ENCODE data around the gene SORT1. TPM values are rescaled to one million over a fixed set of nuclear protein-coding genes. Genes with fewer than 3 reads are reported as not detected.

SORT1 gene
- total RNA-seq, 2 donors from 2014 or later: 0.66 to 0.78 TPM

- Mint-ChIP-seq H3K27ac (no peak overlapping the region), H3K9me3 (no peaks in the 10 kb centered on the region), H3K36me3 (ENCODE audit: low read depth) (no peaks in the 10 kb centered on the region), H3K4me1 (peaks cover 5% of the 10 kb centered on the region), H3K27me3 (no peaks in the 10 kb centered on the region), H3K4me3 (no peak overlapping the region)
- no peak for ATAC-seq (replicated peaks)
Observed at GRCh38 chr1:109279615-109280278, 118.0 kb downstream of the SORT1 start.

GRCh38 chr1:109277434-109278204, 120.1 kb downstream of the SORT1 start:
- H3K27ac Mint-ChIP-seq: no peak overlapping the region
- H3K4me3 Mint-ChIP-seq: no peak overlapping the region
- no peaks in the 10 kb centered on the region for H3K9me3 Mint-ChIP-seq
- ATAC-seq (replicated peaks): peak; percentile 82
- no peaks in the 10 kb centered on the region for H3K27me3 Mint-ChIP-seq
- no peaks in the 10 kb centered on the region for H3K4me1 Mint-ChIP-seq
- H3K36me3 Mint-ChIP-seq (ENCODE audit: low read depth): no peaks in the 10 kb centered on the region

- no peaks in the 10 kb centered on the region for H3K4me1 Mint-ChIP-seq
- H3K27me3 Mint-ChIP-seq: no peaks in the 10 kb centered on the region
- H3K36me3 Mint-ChIP-seq (ENCODE audit: low read depth): no peaks in the 10 kb centered on the region
- no peak overlapping the region for H3K4me3 Mint-ChIP-seq
- H3K9me3 Mint-ChIP-seq: no peaks in the 10 kb centered on the region
- H3K27ac Mint-ChIP-seq: no peak overlapping the region
- no peak for ATAC-seq (replicated peaks)
Observed at GRCh38 chr1:109275706-109276345, 121.9 kb downstream of the SORT1 start.

GRCh38 chr1:109274533-109275476, 122.9 kb downstream of the SORT1 start:
- Mint-ChIP-seq H3K36me3 (ENCODE audit: low read depth) (no peaks in the 10 kb centered on the region), H3K4me3 (no peak overlapping the region), H3K9me3 (no peaks in the 10 kb centered on the region), H3K27ac (no peak overlapping the region), H3K4me1 (no peaks in the 10 kb centered on the region), H3K27me3 (no peaks in the 10 kb centered on the region)
- no peak for ATAC-seq (replicated peaks)

GRCh38 chr1:109273570-109274288, 124.0 kb downstream of the SORT1 start:
- Mint-ChIP-seq H3K4me3 (no peak overlapping the region), H3K4me1 (no peaks in the 10 kb centered on the region), H3K9me3 (no peaks in the 10 kb centered on the region), H3K27ac (no peak overlapping the region), H3K36me3 (ENCODE audit: low read depth) (no peaks in the 10 kb centered on the region), H3K27me3 (no peaks in the 10 kb centered on the region)
- no peak for ATAC-seq (replicated peaks)

DNA sequence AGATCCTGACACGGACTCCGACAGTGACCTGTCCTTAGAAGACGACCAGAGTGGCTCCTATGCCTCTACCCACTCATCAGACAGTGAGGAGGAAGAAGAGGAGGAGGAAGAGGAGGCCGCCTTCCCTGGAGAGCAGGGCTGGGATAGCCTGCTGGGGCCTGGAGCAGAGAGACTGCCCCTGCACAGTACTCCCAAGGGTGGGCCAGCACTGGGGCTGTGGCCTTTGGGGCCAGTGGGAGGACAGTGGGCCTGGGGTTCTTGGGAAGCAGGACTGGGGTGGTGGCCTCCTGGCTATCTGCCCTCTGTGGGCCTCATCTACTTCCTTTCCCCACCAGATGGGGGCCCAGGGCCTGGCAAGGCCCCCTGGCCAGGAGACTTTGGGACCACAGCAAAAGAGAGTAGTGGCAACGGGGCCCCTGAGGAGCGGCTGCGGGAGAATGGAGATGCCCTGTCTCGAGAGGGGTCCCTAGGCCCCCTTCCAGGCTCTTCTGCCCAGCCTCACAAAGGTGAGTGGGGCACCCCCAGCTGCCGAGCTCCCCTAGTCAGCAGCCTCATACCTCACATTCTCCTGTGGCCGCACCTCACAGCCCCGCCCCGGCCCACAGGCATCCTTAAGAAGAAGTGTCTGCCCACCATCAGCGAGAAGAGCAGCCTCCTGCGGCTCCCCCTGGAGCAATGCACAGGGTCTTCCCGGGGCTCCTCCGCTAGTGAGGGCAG, 124.7 kb downstream of the SORT1 start:
- Mint-ChIP-seq H3K4me1 (no peaks in the 10 kb centered on the region), H3K36me3 (ENCODE audit: low read depth) (no peaks in the 10 kb centered on the region), H3K27me3 (no peaks in the 10 kb centered on the region), H3K4me3 (no peak overlapping the region), H3K9me3 (no peaks in the 10 kb centered on the region), H3K27ac (no peak overlapping the region)
- ATAC-seq (replicated peaks): no peak

- no peaks in the 10 kb centered on the region for H3K27me3 Mint-ChIP-seq
- no peak overlapping the region for H3K27ac Mint-ChIP-seq
- H3K4me1 Mint-ChIP-seq: no peaks in the 10 kb centered on the region
- H3K4me3 Mint-ChIP-seq: no peak overlapping the region
- no peaks in the 10 kb centered on the region for H3K36me3 Mint-ChIP-seq (ENCODE audit: low read depth)
- no peak for ATAC-seq (replicated peaks)
- no peaks in the 10 kb centered on the region for H3K9me3 Mint-ChIP-seq
Observed at GRCh38 chr1:109272021-109272799, 125.5 kb downstream of the SORT1 start.

- Mint-ChIP-seq H3K27me3 (no peaks in the 10 kb centered on the region), H3K4me3 (no peak overlapping the region), H3K4me1 (no peaks in the 10 kb centered on the region), H3K36me3 (ENCODE audit: low read depth) (no peaks in the 10 kb centered on the region), H3K27ac (no peak overlapping the region), H3K9me3 (no peaks in the 10 kb centered on the region)
- no peak for ATAC-seq (replicated peaks)
Observed at GRCh38 chr1:109271458-109271857, 126.3 kb downstream of the SORT1 start.

GRCh38 chr1:109270623-109271317, 126.9 kb downstream of the SORT1 start:
- Mint-ChIP-seq H3K4me3 (no peak overlapping the region), H3K27ac (no peak overlapping the region), H3K9me3 (no peaks in the 10 kb centered on the region), H3K27me3 (no peaks in the 10 kb centered on the region), H3K4me1 (no peaks in the 10 kb centered on the region), H3K36me3 (ENCODE audit: low read depth) (no peaks in the 10 kb centered on the region)
- ATAC-seq (replicated peaks): no peak

GRCh38 chr1:109269981-109270622, 127.6 kb downstream of the SORT1 start:
- H3K27ac Mint-ChIP-seq: no peak overlapping the region

DNA sequence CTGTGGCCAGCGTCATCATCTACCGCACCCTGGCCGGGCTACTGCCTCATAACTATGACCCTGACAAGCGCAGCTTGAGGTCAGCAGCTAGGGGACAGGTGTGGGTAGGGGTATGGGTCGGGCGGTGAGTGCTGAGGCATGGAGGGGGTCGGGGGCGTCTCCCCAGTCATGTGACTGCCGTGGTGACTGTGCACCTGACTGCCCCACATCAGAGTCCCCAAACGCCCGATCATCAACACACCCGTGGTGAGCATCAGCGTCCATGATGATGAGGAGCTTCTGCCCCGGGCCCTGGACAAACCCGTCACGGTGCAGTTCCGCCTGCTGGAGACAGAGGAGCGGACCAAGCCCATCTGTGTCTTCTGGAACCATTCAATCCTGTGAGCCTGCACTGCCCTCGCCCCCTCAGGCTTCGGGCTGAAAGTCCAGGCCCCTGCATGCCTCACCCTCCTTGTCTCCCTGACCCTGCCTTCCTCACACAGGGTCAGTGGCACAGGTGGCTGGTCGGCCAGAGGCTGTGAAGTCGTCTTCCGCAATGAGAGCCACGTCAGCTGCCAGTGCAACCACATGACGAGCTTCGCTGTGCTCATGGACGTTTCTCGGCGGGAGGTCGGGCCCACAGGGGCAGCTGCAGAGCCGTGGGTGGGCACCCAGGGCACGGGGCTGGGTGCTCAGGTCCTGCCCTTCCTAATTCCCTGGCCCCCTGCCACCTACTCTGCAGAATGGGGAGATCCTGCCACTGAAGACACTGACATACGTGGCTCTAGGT, 128.3 kb downstream of the SORT1 start:
- no peak for ATAC-seq (replicated peaks)
- no peak overlapping the region for H3K4me3 Mint-ChIP-seq
- no peaks in the 10 kb centered on the region for H3K9me3 Mint-ChIP-seq
- H3K27me3 Mint-ChIP-seq: no peaks in the 10 kb centered on the region
- H3K36me3 Mint-ChIP-seq (ENCODE audit: low read depth): no peaks in the 10 kb centered on the region
- no peaks in the 10 kb centered on the region for H3K4me1 Mint-ChIP-seq
- no peak overlapping the region for H3K27ac Mint-ChIP-seq

More at GRCh38 chr1:109269981-109270622, 127.6 kb downstream of the SORT1 start:
- no peaks in the 10 kb centered on the region for H3K36me3 Mint-ChIP-seq (ENCODE audit: low read depth)
- no peaks in the 10 kb centered on the region for H3K4me1 Mint-ChIP-seq
- no peaks in the 10 kb centered on the region for H3K27me3 Mint-ChIP-seq
- no peak for ATAC-seq (replicated peaks)
- no peaks in the 10 kb centered on the region for H3K9me3 Mint-ChIP-seq
- no peak overlapping the region for H3K4me3 Mint-ChIP-seq

All from activated T-helper 17 cell treated with anti-CD3 and anti-CD28 coated beads, Interleukin-2, amount 50 U/mL, for 72 hours (primary cell).